B cell (primary cell): ENCODE measurements around the gene NTPCR. TPM values are rescaled to one million over a fixed set of nuclear protein-coding genes. Genes with fewer than 3 reads are reported as not detected.

ENCODE experiments used
- ATAC-seq: fragments of 200-7000 bp; cut with Tn5 transposase; one replicate; pipeline ENCODE4 v1.10.0; 2021; ENCODE audit warnings: low read depth, mild to moderate bottlenecking, moderate number of reproducible peaks, moderate library complexity
- CTCF ChIA-PET: fragments of 350-600 bp; sonication (Branson Sonifier 250); formaldehyde crosslinking; loops from one replicate; lab custom pipeline; 2021; ENCODE audit warnings: antibody characterized with exemption, inconsistent platforms; lab: Charles Lee
- POLR2A ChIA-PET: fragments of 350-600 bp; sonication (Branson Sonifier 250); formaldehyde crosslinking; loops from one replicate; lab custom pipeline; 2021; ENCODE audit warnings: antibody characterized with exemption; lab: Charles Lee
- DNase-seq: peaks from one replicate; pipeline ENCODE4 v3.0.0; 2013
- H2AFZ ChIP-seq: 2 replicates; pipeline ENCODE4 v1.6.1; 2012; ENCODE audit warnings: mild to moderate bottlenecking, low read depth, low read length; ENCODE audit not compliant: insufficient read depth, poor library complexity, severe bottlenecking
- H3K27ac ChIP-seq, 2 donors: 1 replicate in 1 of 2; 2 replicates in 1 of 2; pipeline ENCODE4 v1.5.1; 2012 to 2013; ENCODE audit warnings: low read length in 2 of 2, mild to moderate bottlenecking in 2 of 2, moderate library complexity in 1 of 2
- H3K27me3 ChIP-seq, 4 experiments: fragments of 200-600 bp in 1 of 4; sonication (generic) in 1 of 4; replicated peaks in 1 of 4; 1 replicate in 2 of 4; 2 replicates in 2 of 4; pipeline versions ENCODE4 v1.6.1 to v1.7.0; 2013 to 2016; ENCODE audit warnings: low read length in 3 of 4, mild to moderate bottlenecking in 2 of 4, mixed read lengths in 1 of 4, moderate library complexity in 1 of 4; ENCODE audit not compliant: insufficient read depth in 4 of 4, control insufficient read depth in 3 of 4; ENCODE audit errors: control extremely low read depth in 1 of 4
- H3K36me3 ChIP-seq, 2 experiments: replicated peaks in 1 of 2; 1 replicate in 1 of 2; 2 replicates in 1 of 2; pipeline versions ENCODE4 v1.6.1 to v1.7.1; 2013; ENCODE audit warnings: low read length in 1 of 2; ENCODE audit not compliant: insufficient read depth in 2 of 2, control insufficient read depth in 1 of 2; ENCODE audit errors: control extremely low read depth in 1 of 2, extremely low read depth in 1 of 2
- H3K4me1 ChIP-seq, 2 donors: fragments of 200-600 bp in 1 of 2; sonication (generic) in 1 of 2; 1 replicate in 1 of 2; 2 replicates in 1 of 2; pipeline versions ENCODE4 v1.5.1 to v1.6.1; 2013 to 2017; ENCODE audit warnings: low read length in 2 of 2; ENCODE audit not compliant: control insufficient read depth in 2 of 2, insufficient read depth in 2 of 2
- H3K4me2 ChIP-seq: replicated peaks from 2 replicates; pipeline ENCODE3; 2012; ENCODE audit warnings: mild to moderate bottlenecking, low read depth, low read length; ENCODE audit not compliant: poor library complexity, severe bottlenecking
- H3K4me3 ChIP-seq, 5 experiments: fragments of 200-600 bp in 1 of 5; sonication (generic) in 1 of 5; 1 replicate in 3 of 5; 2 replicates in 2 of 5; pipeline versions ENCODE4 v1.5.1 to v1.7.0; 2011 to 2016; ENCODE audit warnings: low read length in 4 of 5, mild to moderate bottlenecking in 4 of 5, low read depth in 2 of 5, control low read depth in 1 of 5, moderate library complexity in 1 of 5; ENCODE audit not compliant: insufficient read depth in 1 of 5; ENCODE audit errors: control extremely low read depth in 1 of 5, extremely low read depth in 1 of 5
- H3K79me2 ChIP-seq: fragments of 200-600 bp; sonication (generic); one replicate; pipeline ENCODE4 v1.6.0; 2016; ENCODE audit warnings: low read length; ENCODE audit not compliant: control insufficient read depth, insufficient read depth
- H3K9ac ChIP-seq: fragments of 200-600 bp; sonication (generic); 2 replicates; pipeline ENCODE4 v1.6.1; 2017; ENCODE audit warnings: mild to moderate bottlenecking, low read length, moderate library complexity
- H3K9me3 ChIP-seq, 3 donors: one replicate each; pipeline versions ENCODE4 v1.6.1 to v1.7.1; 2013; ENCODE audit warnings: low read length in 2 of 3; ENCODE audit not compliant: control insufficient read depth in 2 of 3, insufficient read depth in 1 of 3; ENCODE audit errors: control extremely low read depth in 1 of 3
- H4K20me1 ChIP-seq: 2 replicates; pipeline ENCODE4 v1.6.0; 2012; ENCODE audit warnings: mild to moderate bottlenecking, low read length; ENCODE audit not compliant: insufficient read depth, control insufficient read depth, poor library complexity, severe bottlenecking
- H3K27ac Mint-ChIP-seq: one replicate; pipeline ENCODE4 v1.8.0; 2021; ENCODE audit warnings: mixed read lengths
- H3K27me3 Mint-ChIP-seq: one replicate; pipeline ENCODE4 v1.8.0; 2021; ENCODE audit warnings: mixed read lengths
- H3K4me1 Mint-ChIP-seq: one replicate; pipeline ENCODE4 v1.8.0; 2021; ENCODE audit warnings: mixed read lengths
- H3K4me3 Mint-ChIP-seq: one replicate; pipeline ENCODE4 v1.8.0; 2021; ENCODE audit warnings: mixed read lengths
- H3K9me3 Mint-ChIP-seq: one replicate; pipeline ENCODE4 v1.8.0; 2022; ENCODE audit warnings: mixed read lengths; ENCODE audit not compliant: insufficient read depth
- EZH2 ChIP-seq: IDR thresholded peaks from 2 replicates; pipeline ENCODE4 v1.6.1; 2012; ENCODE audit warnings: borderline replicate concordance, low read depth, mild to moderate bottlenecking, moderate library complexity, low read length; ENCODE audit not compliant: insufficient read depth, poor library complexity, severe bottlenecking
- WGBS: methylation state at CpG from one replicate; pipeline ENCODE4 v1.1.5; 2013; ENCODE audit warnings: missing lambda C conversion rate; ENCODE audit not compliant: insufficient coverage; 5-methylcytosine and 5-hydroxymethylcytosine counted together
- intact Hi-C: fragments of 100-400 bp; cut with micrococcal nuclease; formaldehyde crosslinking; loops from one replicate; pipeline ENCODE4 v1.10.0; 2022
- polyA plus RNA-seq: library from polyadenylated mRNA; depleted of rRNA; stranded (reverse); fragments of >200 nt; gene quantifications from 2 replicates; pipeline ENCODE4 v1.2.3, GENCODE V29; 2012
- total RNA-seq, 2 donors: library from RNA; stranded (reverse); fragments of 120-200 nt in 1 of 2; gene quantifications; 1 replicate in 1 of 2; 2 replicates in 1 of 2; pipeline versions ENCODE4 v1.2.3 to v1.2.4, GENCODE V29; 2013 to 2022
- TF ChIP-seq, protein P1 (sequence below): fragments of 200-600 bp; IDR thresholded peaks from one replicate; pipeline ENCODE4 v1.8.0; 2022; ENCODE audit warnings: antibody characterized with exemption, mild to moderate bottlenecking

Gene NTPCR
- total and polyA plus RNA-seq, 2 donors (not counting 1 experiment from before 2014, with no cell fraction given): 7.6 to 16.5 TPM

DNA sequence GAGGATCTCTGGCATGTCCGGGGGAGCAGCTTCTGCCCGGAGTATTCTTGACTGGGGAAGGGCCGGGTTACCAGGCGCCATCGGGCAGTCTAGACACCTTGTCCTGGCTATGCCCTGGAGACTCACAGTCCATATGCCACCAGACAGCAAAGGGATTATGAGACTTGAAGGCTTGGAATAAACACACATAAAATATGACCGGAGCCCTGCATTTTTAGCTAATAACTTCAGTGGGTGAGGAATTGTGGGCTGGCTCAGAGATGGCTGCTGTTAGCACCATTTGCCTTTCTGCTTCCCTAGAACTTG is 15.5 kb downstream of the NTPCR start:
- Mint-ChIP-seq H3K4me3 (no peak overlapping the region), H3K4me1 (peaks cover 14% of the 10 kb centered on the region), H3K9me3 (no peaks in the 10 kb centered on the region), H3K27ac (no peak overlapping the region), H3K27me3 (no peaks in the 10 kb centered on the region)
- intact Hi-C loops: no loop called here
- H3K27ac ChIP-seq: no peak overlapping the region
- H3K4me1 ChIP-seq: peaks cover 3 to 6% of the 10 kb centered on the region in 2 donors
- no peaks in the 10 kb centered on the region for H4K20me1 ChIP-seq
- peaks cover 0 to 30% of the 10 kb centered on the region in 2 experiments for H3K36me3 ChIP-seq
- DNase-seq (no peak), ATAC-seq (no peak)
- H3K9ac ChIP-seq: no peak overlapping the region
- peaks cover 3% of the 10 kb centered on the region for H3K79me2 ChIP-seq
- 85% methylated on average over 5 of the region's 6 CpGs for WGBS
- CTCF ChIA-PET: no interaction called here
- no peak overlapping the region for H3K4me3 ChIP-seq
- H3K9me3 ChIP-seq: no peaks in the 10 kb centered on the region
- no peaks in the 10 kb centered on the region for H3K27me3 ChIP-seq
- POLR2A ChIA-PET: no interaction called here
- TF ChIP-seq, protein P1, sequence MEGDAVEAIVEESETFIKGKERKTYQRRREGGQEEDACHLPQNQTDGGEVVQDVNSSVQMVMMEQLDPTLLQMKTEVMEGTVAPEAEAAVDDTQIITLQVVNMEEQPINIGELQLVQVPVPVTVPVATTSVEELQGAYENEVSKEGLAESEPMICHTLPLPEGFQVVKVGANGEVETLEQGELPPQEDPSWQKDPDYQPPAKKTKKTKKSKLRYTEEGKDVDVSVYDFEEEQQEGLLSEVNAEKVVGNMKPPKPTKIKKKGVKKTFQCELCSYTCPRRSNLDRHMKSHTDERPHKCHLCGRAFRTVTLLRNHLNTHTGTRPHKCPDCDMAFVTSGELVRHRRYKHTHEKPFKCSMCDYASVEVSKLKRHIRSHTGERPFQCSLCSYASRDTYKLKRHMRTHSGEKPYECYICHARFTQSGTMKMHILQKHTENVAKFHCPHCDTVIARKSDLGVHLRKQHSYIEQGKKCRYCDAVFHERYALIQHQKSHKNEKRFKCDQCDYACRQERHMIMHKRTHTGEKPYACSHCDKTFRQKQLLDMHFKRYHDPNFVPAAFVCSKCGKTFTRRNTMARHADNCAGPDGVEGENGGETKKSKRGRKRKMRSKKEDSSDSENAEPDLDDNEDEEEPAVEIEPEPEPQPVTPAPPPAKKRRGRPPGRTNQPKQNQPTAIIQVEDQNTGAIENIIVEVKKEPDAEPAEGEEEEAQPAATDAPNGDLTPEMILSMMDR: no peak
- no peak for TF ChIP-seq EZH2
- H3K4me2 ChIP-seq: no peak overlapping the region
- H2AFZ ChIP-seq: no peak overlapping the region

DNA sequence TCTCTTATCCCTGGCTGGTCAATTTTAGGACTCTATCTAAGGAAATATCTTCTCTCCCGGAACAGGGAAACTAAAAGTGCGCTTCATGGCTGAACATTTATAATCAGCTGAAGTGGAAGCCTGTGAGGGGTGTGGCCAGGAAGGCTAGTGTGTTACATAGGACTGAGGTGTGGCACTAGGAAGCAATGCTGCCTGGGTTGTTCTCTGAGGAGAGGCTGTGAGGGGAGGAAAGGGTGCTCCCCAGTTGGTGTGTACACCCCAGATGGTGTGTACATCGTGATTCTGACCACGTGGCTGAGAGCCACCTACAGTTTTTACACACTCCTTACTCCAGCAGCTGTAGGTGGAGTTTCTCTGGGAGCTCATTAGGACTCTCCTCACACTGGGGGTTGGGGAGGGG is 16.3 kb downstream of the NTPCR start:
- no peak overlapping the region for H2AFZ ChIP-seq
- Mint-ChIP-seq H3K4me3 (no peak overlapping the region), H3K4me1 (peaks cover 14% of the 10 kb centered on the region), H3K27ac (no peak overlapping the region), H3K27me3 (no peaks in the 10 kb centered on the region), H3K9me3 (peaks cover 2% of the 10 kb centered on the region)
- peaks cover 0 to 38% of the 10 kb centered on the region in 2 experiments for H3K36me3 ChIP-seq
- ChIA-PET CTCF (no interaction called here), POLR2A (no interaction called here)
- ATAC-seq (no peak), DNase-seq (no peak)
- no peak for TF ChIP-seq EZH2
- TF ChIP-seq, protein P1: no peak
- H4K20me1 ChIP-seq: no peaks in the 10 kb centered on the region
- no peak overlapping the region for H3K4me2 ChIP-seq
- intact Hi-C loops: no loop called here
- no peaks in the 10 kb centered on the region for H3K27me3 ChIP-seq
- no peak overlapping the region for H3K27ac ChIP-seq
- no peak overlapping the region for H3K9ac ChIP-seq
- whole genome bisulfite sequencing: 100% methylated on average over 2 of the region's 4 CpGs
- peaks cover 3% of the 10 kb centered on the region for H3K79me2 ChIP-seq
- H3K4me1 ChIP-seq: peaks cover 3 to 6% of the 10 kb centered on the region in 2 donors
- no peak overlapping the region for H3K4me3 ChIP-seq
- no peaks in the 10 kb centered on the region for H3K9me3 ChIP-seq
